Stimulated activated CD4-positive, alpha-beta T cell treated with anti-CD3 and anti-CD28 coated beads, TNF-alpha, amount 100 ng/mL, for 4 hours (primary cell): ENCODE measurements around the gene MTG1.
"Not testable (repeated sequence)": the region's sequence is repeated elsewhere in the genome, so short reads cannot be mapped to it uniquely, and the experiment has no call there.

Experiments
- DNase-seq, 3 experiments: peaks; one replicate each; pipeline ENCODE4 v3.0.0-alpha.2; 2020; ENCODE audit warnings: low read depth in 3 of 3

Gene MTG1

DNA sequence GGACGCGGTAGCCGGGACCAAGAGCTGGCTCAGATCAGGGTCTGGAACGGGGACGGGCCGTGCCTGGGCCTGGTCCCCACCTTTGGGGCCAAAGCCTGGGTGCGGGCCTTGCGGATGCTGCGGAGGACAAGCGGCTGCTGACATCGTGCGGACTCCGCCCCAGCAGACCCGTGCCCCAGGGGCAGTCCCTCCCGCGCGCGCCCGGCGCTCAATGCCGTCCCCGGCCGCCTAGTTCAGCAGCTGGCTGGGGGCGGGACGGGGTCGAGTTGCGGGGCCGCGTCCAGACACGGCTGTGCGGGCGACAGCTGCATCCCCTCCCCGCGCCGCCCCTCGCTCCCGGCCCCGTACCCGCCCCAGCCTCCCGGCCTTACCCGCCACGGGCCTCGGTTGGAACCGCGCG, 30.1 kb downstream of the MTG1 start:
- not testable (repeated sequence) for DNase-seq

DNA sequence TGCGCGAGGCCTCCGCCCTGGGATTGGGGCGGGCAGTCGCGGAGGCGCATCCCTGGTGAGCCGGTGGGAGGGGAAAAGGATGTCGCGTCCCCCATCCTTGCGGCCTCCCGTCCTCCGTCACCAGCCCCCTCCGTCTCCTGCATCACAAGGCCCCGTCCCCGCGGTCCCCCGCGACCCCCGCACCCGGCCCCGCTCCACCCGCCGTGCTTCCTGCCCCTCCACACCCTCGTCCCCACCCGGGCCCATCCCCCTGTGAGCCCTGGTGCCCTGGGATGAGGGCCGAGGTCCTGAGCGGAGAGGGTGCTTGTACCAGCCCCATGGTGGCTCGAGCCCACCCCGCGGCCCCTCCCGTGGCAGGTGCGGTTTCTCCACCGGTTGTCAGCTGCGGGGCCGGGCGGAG, 30.6 kb downstream of the MTG1 start, which contains the start of gene SPRN:
Gene SPRN, minus strand, starts transcription at position 25 of the 400 bp plus-strand sequence. CDS start 944 bp downstream, outside the sequence.
- not testable (repeated sequence) for DNase-seq

DNA sequence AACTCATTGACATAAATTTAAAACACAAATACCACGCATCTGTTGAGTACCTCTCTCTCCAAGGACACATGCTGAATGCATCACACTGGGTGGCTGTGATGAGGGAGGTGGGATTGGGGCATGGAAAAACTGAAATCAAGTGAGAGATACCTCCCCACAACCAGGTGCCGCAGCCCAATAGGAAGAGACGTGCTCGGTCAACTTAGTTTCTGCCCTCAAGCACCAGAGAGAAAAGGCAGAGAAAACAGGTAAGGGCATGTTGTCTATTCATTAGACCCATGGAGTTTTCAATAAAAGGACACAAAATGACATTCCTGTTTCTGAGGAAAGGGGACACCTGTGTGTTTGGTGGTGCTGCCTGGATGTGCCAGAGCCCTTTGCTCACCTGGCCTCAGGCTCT, 35.6 kb downstream of the MTG1 start:
- DNase-seq: not testable (repeated sequence)

DNA sequence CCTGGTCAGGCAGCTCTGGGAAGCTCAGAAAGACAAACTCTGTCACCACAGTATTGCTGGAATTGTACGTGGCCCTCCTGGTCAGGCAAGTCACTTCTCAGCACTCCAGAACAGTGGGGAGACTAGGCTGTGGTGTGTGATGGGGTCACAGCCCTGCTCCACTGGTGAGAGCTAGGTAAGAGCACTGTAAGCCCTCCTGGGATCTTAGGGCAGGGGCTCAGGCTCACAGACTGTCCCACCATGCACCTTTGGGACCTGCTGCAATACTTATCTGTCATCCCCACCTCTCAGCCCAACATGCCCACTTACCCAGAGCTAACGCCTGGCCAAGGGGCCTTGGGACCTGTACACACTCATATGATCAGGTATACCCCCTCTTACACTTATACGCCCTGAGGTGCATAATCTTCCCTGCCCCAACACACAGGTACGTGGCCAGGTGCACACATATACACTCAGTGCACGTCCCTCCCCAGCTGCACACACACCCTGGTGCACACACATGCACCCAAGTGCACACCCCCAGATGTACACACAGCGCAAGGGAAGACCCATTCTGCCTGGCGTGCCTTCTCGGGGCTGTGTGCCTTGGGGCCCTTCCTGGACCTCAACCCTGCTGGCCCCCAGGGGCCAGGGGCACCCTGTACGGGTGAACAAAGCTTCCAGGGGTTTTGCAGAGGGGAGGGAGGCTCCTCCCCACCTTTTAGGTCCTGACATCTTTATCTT, 38.1 kb downstream of the MTG1 start:
- DNase-seq: not testable (repeated sequence)

DNA sequence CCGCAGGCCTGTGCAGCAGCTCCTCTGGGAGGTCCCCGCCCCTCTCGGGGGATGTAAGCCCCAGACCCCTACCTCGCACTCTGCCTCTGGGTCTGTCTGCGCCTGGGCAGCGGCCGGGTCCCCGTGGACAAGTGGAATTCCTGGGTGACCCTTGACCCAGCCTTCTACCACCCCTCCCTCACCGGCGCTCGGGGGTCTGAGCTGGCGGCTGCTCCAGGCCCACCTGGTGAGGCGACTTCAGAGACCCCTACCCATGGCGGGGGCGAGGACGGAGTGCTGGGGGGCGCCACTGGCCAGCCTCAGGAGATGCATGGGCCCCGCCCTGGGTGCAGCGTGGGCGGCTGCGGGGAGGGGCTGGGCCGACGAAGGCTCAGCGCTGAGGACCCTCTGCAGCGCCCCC, 38.8 kb downstream of the MTG1 start:
- not testable (repeated sequence) for DNase-seq

DNA sequence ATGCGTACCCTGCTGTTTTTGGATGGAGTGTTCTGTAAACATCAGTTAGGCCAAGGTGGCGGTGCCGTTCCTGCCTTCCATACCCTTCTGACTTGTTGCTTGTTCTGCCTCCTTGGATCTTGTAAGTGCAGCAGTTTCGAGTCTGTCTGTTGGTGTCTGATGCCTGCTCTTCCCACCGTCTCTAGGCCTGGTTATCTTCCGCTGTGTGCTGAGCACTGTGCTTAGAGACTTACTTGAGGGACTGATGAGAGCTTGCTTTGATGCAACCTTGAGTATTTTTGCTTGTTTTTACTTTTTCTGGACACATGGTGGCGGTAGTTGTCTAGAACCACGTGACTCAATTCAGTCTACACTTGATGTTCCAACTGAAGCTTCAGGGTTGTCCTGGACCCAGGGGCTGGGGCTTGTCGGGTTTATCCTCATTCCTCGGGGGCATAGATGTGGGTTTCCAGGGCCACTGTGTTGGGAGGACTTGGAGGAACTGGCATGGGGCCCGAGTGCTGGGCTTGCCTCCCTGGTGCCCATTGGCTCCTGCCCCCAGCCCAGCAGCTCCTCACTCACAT, 44.8 kb downstream of the MTG1 start:
- DNase-seq: no peak

DNA sequence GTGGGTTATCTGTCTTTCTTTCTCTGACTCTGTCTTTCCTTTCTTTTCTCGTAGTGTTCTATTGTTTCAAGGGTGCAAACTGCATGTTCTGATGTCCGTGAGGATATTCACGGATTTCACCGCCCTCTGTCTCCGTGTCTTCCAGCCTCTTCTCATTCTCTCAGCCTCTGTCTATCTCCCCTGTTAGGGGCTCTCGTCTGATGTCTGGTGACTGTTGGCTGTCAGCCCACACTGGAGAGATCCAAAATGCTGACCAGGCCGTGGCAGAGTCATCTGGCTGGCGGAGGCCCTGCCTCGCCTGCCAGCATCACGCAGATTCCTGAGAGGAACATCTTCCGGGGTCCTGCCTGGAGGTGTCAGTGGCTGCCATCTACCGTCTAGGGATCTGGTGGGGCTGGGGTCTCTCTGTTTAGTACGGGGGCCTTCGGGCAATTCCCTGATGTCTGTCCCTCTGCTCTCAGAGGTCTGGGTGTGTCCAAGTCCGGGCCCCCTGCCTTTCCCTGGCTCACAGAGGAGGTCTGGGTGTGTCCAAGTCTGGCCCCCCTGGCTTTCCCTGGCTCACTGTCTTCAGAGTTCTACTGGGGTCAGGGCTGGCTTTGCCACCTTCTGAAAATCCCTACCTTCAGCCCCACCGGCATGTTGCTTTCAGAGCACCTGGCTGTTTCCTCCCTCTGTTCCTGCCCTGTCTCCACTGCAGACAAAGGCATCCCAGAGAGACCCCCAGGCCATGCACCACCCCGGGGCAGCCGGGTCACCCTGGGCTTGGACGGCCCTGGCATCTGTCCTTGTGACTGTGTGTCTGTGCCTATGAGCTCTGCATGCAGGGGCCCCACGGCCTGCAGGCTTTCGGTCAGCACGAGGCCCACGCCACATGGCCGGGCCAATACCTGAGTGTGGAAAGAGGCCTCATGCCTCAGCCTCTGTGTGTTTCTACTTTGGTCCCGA, 45.8 kb downstream of the MTG1 start:
- no peak for DNase-seq

DNA sequence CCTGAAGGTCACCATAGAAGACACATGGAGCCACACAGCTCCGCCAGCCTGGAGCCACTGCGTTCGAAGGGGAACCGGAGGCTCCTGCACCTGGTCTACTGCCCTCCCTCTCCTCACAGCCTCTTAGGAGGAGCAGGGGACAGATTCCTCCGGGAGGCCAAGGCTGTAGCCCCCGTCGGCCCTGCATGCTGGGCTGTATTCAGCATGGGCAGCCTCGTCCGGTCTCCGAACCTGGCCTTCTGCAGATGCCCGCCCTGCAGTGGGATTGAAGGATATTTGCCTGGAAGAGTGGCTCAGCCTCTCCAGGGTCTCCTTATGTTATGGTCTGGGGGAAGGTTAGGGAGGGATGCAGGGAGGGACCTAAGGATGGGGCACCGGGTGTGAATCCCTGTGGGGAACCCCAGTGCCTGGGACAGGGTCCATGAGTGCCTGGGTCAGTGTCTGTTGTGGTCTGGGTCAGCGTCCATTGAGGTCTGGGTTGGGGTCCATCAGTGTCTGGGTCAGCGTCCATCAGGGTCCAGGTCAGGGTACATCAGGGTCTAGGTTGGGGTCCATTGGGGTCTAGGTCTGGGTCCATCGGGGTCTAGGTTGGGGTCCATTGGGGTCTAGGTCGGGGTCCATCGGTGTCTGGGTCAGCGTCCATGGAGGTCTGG, 46.8 kb downstream of the MTG1 start:
- no peak for DNase-seq

DNA sequence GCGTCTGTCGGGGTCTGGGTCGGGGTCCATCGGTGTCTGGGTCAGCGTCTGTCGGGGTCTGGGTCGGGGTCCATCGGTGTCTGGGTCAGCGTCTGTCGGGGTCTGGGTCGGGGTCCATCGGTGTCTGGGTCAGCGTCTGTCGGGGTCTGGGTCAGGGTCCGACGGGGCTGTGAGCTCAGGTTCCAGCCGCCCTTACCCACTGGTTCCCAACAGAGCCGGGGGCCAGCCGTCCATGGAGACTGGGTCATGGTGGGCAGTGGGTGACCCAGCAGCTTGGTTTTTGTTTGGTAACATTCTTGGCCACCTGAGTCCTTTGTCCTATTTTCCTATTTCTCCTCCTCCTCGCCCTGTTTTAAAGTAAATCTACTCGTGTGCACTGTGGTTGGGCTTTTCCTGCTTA, 47.4 kb downstream of the MTG1 start:
- not testable (repeated sequence) for DNase-seq

DNA sequence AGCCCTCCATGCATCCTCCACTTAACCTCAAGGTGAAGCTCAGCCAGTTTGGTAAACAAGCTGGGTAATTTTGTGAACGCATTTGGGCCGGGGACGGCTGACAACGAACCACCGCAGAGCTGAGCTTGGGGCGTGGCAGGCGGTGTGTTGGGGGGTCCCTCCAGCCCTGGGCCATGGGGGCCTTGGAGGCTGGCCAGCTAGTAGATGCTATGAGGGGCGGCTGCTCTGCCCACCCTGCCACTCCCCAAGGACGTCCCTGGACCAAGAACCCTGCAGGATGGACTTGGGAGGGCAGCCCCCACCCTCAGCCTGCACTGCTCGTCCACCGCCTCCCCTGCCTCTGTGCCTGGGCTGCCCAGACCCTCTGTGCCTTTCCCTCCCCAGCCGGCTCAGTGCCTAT, 47.8 kb downstream of the MTG1 start:
- no peak for DNase-seq

DNA sequence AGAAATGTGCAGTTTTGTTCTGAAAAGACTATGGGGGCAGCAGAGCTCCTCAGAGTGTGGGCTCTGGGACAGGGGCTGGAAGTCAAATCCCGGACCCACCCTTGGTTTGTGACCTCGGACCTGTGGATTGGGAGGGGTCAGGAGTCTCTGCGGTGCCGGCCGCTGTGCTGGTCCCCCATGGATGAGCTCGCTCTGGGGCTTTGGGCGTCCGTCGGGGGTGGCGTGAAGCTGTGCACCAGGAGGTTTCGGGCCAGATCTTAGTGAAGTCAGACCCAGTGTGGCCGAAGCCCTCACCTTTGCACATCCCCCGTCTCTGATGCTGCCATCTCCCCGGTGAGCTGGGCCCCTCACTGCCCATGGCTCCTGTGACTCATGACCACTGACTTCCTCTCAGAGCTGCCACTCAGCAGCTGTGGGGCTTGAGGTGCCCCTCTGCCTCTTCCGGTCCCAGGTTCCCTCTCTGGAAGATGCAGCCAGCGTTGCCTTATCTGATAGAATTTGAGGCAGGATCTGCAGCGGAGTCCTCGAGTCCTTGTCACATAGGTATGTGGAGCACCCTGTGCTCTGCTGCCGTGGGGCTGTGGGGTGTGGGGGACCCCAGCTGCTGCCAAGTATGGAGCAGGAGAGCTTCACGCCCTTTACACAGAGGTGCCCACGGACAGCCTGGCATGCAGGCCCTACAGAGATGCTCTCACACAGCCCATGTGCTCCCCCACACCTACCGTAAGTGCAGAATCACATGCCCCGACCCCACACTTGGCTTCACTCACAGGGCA, 48.4 kb downstream of the MTG1 start:
- no peak for DNase-seq

DNA sequence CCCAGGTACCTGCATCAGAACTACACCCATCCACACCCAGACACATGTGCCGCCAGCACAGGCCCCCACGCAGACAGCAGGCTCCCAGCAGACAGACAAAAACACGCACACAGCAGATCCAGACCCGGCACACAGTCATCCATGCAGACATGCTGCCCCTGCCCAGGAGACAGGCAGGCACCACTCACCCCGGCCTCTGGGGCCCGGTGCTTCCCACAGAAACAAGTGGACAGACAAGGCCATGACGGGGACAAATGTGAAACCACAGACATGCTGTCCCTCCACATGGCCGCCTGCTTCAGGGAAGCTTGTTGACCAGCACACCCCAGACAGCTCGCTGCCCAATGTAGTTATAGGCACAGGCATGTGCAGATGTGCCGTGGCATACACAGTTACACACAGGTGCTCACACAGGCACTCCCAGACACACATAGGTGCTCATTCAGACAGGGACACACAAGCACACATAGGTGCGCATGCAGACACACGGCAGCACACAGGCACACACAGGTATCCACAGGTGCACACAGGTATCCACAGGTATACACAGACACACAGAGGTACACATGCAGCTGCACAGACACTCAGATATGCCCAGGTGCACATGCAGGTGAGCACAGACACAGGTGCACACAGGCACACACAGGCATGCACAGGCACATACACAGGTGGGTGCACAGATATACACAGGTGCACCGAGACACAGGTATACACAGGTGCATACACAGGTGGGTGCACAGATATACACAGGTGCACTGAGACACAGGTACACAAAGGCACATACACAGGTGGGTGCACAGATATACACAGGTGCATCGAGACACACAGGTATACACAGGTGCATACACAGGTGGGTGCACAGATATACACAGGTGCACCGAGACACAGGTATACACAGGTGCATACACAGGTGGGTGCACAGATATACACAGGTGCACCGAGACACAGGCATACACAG, 49.3 kb downstream of the MTG1 start:
- no peak for DNase-seq

DNA sequence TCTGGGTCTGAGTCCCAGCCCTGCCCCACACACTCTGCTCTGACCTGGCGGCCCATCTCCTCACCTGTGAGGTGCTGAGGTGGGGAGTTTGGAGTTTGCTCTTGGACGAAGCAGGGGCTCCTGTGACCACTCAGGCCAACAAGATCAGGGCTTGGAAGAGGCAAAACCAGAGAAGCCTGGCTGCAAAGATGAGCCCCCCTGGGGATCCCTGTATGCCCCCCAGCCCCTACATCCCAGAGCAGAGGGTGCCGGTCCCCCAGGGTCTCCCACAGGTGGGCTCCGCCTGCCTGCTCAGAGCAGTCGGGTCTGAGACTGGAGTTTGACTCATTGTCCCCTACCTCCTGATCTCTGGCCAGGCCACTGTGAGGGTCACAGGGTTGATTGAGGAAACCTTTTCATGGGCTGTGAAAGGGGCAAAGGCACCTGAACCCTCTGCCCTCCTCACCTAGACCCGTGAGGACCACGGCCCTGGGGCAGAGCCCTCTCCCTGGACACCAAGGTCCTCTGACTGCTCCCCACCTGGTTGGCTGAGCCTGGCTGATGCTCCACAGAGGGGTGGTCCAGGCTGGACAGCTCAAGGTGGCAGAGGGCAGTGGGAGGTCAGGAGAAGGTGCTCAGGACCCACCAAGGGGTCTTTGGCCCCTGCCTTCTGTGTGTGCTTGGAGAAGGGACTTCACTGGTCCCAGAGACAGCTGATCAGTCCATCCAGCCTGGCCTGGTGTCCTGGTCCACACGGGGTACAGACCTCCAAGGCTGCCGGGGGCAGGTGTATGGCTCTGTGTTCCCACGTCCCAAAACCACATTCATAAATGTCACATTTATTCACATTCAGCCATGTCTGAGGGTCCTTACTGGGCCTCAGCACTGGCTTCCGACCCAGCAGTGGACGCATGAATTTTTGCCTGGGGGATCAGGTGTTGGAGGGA, 50.6 kb downstream of the MTG1 start:
- no peak for DNase-seq

DNA sequence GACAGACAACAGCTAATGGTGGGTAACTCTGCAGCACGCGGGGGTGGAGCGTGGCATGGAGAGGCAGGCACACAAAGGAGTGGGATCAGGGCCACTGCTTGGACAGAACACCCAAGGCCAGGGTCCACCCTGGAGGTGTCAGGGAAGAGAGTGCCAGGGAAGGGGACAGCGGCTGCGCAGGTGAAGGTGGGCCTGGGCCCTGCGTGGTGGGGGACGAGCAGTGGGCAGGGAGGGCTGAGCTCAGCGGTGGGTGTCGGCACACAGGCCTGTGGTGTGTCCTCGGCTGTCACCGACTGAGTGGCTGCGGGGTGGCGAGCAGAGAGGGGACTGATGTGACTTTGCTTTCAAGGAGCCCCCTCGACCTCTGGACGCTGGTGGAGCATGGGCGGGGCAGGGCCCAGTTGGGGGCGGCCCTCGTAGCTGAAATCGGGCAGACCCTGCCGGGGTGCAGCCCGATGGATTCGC, 51.3 kb downstream of the MTG1 start:
- no peak for DNase-seq

DNA sequence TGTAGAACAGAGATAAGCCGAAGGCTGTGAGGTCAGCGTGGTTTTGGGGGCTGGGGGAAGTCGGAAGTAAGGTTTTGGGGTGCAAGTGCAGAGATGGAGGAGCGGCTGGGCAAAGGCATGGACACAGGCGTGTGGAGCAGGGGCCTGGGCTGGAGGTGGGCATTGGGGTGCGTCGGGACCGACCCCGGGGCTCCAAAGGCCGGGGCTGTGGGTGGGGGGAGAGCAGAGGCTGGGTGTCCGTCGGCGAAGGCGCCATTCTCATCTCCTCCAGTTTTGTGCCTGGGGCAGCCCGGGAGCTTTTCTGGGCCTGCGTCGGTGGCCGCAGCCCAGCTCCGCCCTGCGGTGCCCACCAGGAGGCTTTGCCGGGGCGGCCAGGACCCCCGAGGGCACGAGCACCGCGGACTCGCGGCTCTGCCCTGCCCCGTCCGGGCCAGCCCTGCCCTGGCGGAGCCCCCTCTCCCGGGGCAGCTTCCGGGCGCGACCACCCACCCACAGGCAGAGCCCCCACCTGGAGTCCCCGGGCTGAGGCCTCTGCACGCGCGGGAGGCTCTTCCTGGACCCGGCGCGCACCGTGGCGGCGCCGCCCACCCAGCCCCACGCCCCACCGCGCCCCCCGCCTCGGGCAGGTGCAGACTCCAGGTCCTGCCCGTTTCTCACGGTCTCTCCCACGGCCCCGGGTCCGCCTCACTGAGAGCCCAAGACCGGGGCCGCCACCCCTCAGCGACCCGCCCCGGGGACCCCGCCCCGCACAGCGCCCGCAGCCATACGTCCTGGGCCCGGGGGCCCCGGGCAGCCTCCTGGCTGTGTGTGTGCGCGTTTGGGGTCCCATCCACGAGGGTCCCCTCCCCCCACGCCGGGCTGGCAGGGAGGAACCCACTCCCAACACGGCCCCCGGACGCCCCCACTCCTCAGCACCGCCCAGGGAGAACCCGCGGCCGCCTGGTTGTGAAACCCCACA, 52.1 kb downstream of the MTG1 start:
- DNase-seq: no peak

DNA sequence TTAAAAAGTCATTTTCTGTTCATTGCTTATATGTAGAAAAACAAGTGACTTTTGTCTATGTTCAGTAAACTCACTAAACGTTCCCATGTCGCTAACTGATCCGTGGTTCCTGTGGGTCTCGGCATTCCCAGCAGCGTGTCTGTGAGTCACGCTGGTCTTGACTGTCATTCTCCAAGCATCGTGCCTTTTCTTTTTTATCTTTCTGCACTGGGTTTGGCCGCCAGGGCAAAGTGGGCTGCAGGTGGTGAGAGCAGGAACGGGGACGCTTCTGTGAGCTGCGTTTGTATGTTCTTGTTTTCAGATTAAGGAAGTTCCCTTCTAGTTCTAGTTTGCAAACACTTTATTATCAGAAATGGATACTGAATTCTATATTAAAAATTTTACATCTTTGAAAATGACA, 53.0 kb downstream of the MTG1 start:
- DNase-seq: no peak

DNA sequence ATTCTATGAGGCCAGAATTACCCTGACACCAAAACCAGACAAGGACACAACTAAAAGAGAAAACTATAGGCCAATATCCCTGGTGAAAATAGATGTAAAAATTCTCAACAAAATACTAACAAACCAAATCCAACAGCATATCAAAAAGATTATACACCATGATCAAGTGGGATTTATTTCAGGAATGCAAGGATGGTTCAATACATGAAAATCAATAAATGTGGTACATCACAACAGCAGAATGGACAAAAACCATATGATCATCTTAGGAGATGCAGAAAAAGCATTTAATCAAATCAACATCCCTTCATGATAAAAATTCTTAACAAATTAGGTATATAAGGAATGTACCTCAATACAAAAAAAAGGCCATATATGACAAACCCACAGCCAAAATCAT, 54.2 kb downstream of the MTG1 start:
- DNase-seq: no peak

DNA sequence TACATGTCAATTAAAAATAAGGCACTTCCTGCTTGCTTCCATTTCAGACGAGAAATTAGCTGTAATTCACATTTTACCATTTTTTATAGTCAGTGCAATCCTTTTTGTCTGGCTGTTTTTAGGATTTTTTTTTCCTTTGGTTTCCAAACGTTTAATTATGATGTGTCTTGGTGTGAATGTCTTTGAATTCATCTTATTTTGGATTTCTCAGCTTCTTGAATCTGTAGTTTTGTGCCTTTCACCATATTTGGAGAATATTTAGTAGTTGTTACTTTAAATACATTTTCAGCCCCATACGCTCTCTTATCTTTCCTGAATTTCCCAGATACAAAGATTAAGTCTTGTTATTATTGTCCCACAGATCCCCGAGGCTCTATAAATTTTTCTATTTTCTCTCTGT, 57.4 kb downstream of the MTG1 start:
- DNase-seq: no peak
